ENCODE measurements around the gene SLC10A3.

SLC10A3 gene

GRCh38 chrX:154517101-154517781 is 26.8 kb upstream of the SLC10A3 start:
- CTCF ChIA-PET = interaction anchor here (0.7 to 1.8 kb wide), 3 partner anchors 10 to 49 kb away, joined by 4 to 9 read pairs (median 5); no protein-coding TSS in a partner anchor

GRCh38 chrX:154516656-154517100 is 26.2 kb upstream of the SLC10A3 start:
- Histone ChIP-seq H3K27ac (ENCODE audit: extremely low read depth, low read depth, low read length) (peak overlapping the region; percentile 66; the same call in 1 of the 2 replicates), H3K36me3 (ENCODE audit: control insufficient read depth in 2 of 2, insufficient read depth in 1 of 2, low read length in 2 of 2) (peaks cover 0 to 7% of the 10 kb centered on the region in 2 experiments; a peak in 2 of 3 replicates), H3K4me1 (ENCODE audit: control insufficient read depth, insufficient read depth, low read length) (peaks cover 3% of the 10 kb centered on the region; the same call in 1 of the 2 replicates), H3K9me3 (ENCODE audit: control insufficient read depth, insufficient read depth, low read depth, low read length) (no peaks in the 10 kb centered on the region), H3K4me3 (ENCODE audit: low read depth, low read length) (peak overlapping the region; percentile 15)
- CTCF ChIA-PET = interaction anchor here (0.5 to 0.8 kb wide), 3 partner anchors 11 to 78 kb away, joined by 3 to 4 read pairs (median 4); no protein-coding TSS in a partner anchor
- POLR2A ChIA-PET = interaction anchor here (0.6 to 3.1 kb wide), 6 partner anchors 11 to 145 kb away, joined by 3 to 35 read pairs (median 3); partner anchors contain the start of genes LAGE3, SLC10A3 and UBL4A
- TF ChIP-seq SP7 (tag by site-specific recombination; IDR thresholded peaks at IDR 0.05) (0 out of 2 replicates have a peak, but pooled peaks have one; percentile 21), KLF1 (tag by site-specific recombination; IDR thresholded peaks at IDR 0.05) (0 out of 2 replicates have a peak, but pooled peaks have one; percentile 22), ZNF600 (tag by site-specific recombination; IDR thresholded peaks at IDR 0.05) (no peak), ZNF785 (tag by site-specific recombination; IDR thresholded peaks at IDR 0.05) (no peak), ZBTB17 (tag by site-specific recombination; IDR thresholded peaks at IDR 0.05) (no peak; the same call in 1 of the 2 replicates), ZSCAN16 (tag by site-specific recombination; IDR thresholded peaks at IDR 0.05) (no peak), ZEB2 (tag by site-specific recombination; IDR thresholded peaks at IDR 0.05) (0 out of 2 replicates have a peak, but pooled peaks have one; percentile 16), ZBTB8A (tag by site-specific recombination; IDR thresholded peaks at IDR 0.05) (0 out of 2 replicates have a peak, but pooled peaks have one; percentile 5), ZBTB26 (tag by site-specific recombination; optimal IDR thresholded peaks at IDR 0.05) (no peak), ELK4 (IDR thresholded peaks at IDR 0.05; ENCODE audit: borderline replicate concordance, low read depth, low read length) (0 out of 2 replicates have a peak, but pooled peaks have one; percentile 1), ZNF341 (tag by site-specific recombination; IDR thresholded peaks at IDR 0.05; ENCODE audit: low read depth) (peak; percentile 36), SETDB1 (IDR thresholded peaks at IDR 0.05; ENCODE audit: insufficient read length, low read length) (no peak), ZNF202 (tag by site-specific recombination; IDR thresholded peaks at IDR 0.05; ENCODE audit: borderline replicate concordance) (no peak), ZXDB (tag by site-specific recombination; IDR thresholded peaks at IDR 0.05) (no peak), KLF10 (tag by site-specific recombination; IDR thresholded peaks at IDR 0.05) (no peak)
- TF ChIP-seq, protein P1, sequence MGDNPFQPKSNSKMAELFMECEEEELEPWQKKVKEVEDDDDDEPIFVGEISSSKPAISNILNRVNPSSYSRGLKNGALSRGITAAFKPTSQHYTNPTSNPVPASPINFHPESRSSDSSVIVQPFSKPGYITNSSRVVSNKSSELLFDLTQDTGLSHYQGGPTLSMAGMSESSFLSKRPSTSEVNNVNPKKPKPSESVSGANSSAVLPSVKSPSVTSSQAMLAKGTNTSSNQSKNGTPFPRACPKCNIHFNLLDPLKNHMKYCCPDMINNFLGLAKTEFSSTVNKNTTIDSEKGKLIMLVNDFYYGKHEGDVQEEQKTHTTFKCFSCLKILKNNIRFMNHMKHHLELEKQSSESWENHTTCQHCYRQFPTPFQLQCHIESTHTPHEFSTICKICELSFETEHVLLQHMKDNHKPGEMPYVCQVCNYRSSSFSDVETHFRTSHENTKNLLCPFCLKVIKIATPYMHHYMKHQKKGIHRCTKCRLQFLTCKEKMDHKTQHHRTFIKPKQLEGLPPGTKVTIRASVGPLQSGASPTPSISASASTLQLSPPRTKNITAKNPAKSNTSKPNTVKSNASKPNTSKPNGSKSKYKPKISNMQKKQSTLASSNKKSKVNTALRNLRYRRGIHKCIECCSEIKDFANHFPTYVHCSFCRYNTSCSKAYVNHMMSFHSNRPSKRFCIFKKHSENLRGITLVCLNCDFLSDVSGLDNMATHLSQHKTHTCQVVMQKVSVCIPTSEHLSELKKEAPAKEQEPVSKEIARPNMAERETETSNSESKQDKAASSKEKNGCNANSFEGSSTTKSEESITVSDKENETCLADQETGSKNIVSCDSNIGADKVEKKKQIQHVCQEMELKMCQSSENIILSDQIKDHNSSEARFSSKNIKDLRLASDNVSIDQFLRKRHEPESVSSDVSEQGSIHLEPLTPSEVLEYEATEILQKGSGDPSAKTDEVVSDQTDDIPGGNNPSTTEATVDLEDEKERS (tag by site-specific recombination; IDR thresholded peaks at IDR 0.05) = no peak
- TF ChIP-seq, protein P2, sequence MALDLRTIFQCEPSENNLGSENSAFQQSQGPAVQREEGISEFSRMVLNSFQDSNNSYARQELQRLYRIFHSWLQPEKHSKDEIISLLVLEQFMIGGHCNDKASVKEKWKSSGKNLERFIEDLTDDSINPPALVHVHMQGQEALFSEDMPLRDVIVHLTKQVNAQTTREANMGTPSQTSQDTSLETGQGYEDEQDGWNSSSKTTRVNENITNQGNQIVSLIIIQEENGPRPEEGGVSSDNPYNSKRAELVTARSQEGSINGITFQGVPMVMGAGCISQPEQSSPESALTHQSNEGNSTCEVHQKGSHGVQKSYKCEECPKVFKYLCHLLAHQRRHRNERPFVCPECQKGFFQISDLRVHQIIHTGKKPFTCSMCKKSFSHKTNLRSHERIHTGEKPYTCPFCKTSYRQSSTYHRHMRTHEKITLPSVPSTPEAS (tag by site-specific recombination; IDR thresholded peaks at IDR 0.05) = no peak

More at GRCh38 chrX:154517101-154517781, 26.8 kb upstream of the SLC10A3 start:
- no peaks in the 10 kb centered on the region for H3K9me3 ChIP-seq (ENCODE audit: control insufficient read depth, insufficient read depth, low read depth, low read length)
- H3K4me1 ChIP-seq (ENCODE audit: control insufficient read depth, insufficient read depth, low read length) = peaks cover 3% of the 10 kb centered on the region; the same call in 1 of the 2 replicates
- H3K4me3 ChIP-seq (ENCODE audit: low read depth, low read length) = no peak overlapping the region
- H3K36me3 ChIP-seq (ENCODE audit: control insufficient read depth in 2 of 2, insufficient read depth in 1 of 2, low read length in 2 of 2) = peaks cover 0 to 5% of the 10 kb centered on the region in 2 experiments; a peak in 2 of 3 replicates
- POLR2A ChIA-PET = interaction anchor here (0.9 to 1.1 kb wide), 3 partner anchors 10 to 39 kb away, joined by 3 to 4 read pairs (median 3); partner anchors contain the start of gene LAGE3
- TF ChIP-seq, protein P3, sequence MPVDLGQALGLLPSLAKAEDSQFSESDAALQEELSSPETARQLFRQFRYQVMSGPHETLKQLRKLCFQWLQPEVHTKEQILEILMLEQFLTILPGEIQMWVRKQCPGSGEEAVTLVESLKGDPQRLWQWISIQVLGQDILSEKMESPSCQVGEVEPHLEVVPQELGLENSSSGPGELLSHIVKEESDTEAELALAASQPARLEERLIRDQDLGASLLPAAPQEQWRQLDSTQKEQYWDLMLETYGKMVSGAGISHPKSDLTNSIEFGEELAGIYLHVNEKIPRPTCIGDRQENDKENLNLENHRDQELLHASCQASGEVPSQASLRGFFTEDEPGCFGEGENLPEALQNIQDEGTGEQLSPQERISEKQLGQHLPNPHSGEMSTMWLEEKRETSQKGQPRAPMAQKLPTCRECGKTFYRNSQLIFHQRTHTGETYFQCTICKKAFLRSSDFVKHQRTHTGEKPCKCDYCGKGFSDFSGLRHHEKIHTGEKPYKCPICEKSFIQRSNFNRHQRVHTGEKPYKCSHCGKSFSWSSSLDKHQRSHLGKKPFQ (tag by site-specific recombination; IDR thresholded peaks at IDR 0.05) = no peak
- TF ChIP-seq GLIS1 (tag by site-specific recombination; IDR thresholded peaks at IDR 0.05) = no peak
- TF ChIP-seq ZNF580 (tag by site-specific recombination; IDR thresholded peaks at IDR 0.05) = no peak
- H3K27ac ChIP-seq (ENCODE audit: extremely low read depth, low read depth, low read length) = no peak overlapping the region

Data from HEK293 (cell line).